GM20431 (cell line): ENCODE data around the gene IFNB1.

Experiments used
- in situ Hi-C: fragments of 300-500 bp; cut with MseI, MboI; formaldehyde crosslinking; loops from one replicate; pipeline ENCODE4 v1.15.0; 2020; ENCODE audit warnings: low sequenced_read_pairs; ENCODE audit not compliant: unreplicated experiment

Gene IFNB1

DNA sequence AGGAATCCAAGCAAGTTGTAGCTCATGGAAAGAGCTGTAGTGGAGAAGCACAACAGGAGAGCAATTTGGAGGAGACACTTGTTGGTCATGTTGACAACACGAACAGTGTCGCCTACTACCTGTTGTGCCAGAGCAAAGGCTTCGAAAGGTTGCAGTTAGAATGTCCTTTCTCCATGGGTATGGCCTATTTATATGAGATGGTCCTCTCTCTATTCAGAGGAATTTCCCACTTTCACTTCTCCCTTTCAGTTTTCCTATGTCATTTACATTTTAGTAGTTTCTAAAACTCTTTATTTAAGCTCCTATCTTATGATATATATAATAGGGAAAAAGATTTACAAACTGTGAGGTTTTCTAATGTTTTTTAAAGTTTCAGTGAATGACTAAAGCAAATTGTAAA lies at the start of gene IFNB1:
Gene IFNB1 (minus strand): TSS at position 162 of the 400 bp plus-strand sequence. CDS start 73 bp downstream, at position 89.
- in situ Hi-C loops, result no loop called here

DNA sequence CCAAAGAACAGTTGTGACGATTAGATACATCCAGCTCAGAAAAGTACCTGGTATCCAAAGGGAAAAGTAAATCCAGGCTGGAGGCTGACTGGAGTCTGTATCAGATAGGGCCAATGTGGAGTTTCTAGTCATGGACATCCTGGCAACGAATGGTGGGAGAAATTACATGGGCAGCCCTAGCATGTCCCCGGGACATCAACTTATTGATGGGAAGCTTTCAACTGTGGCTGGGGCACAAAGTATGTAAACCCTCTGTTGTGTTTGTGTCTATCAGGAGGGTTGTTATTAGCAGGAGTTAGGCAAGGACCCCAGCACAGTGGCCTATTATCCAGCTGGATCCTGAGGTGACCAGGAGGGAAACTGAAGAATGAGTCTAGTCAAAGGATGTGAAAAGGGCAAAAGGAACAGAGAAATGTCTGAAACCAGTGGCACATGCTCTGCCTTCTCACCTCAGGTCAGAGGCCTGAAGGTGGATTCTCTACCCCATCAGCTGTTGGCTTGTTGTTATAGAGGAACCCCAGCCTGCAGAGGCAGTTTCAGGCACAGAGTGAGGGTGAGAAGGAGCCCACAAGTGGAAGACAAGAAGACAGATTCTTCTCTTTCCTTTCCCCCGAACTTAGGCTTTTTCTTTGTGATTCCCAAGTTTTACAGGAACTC lies 44.0 kb upstream of the IFNB1 start:
- in situ Hi-C loops, result loop anchor here (25.0 kb wide), 1 partner anchor 1659 kb away; no protein-coding TSS in a partner anchor

DNA sequence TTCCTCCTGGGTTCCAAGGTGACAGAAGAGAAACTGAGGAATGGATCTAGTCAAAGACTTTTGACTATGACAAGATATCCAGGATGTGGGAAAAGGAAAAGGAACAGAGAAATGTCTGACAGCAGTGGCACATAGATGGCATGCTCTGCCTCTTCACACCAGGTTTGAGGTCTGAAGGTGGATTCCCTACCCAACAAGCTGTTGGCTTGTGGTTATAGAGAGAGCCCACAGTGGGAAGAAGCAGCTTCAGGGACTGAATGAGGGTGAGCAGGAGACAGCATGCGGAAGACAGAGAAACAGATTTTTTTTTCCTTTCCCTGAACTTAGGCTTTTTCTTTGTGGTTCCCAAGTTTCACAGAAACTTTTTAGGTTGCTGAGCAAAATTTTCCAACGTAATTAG lies 43.3 kb upstream of the IFNB1 start:
- in situ Hi-C loops, result loop anchor here (25.0 kb wide), 1 partner anchor 1659 kb away; no protein-coding TSS in a partner anchor

DNA sequence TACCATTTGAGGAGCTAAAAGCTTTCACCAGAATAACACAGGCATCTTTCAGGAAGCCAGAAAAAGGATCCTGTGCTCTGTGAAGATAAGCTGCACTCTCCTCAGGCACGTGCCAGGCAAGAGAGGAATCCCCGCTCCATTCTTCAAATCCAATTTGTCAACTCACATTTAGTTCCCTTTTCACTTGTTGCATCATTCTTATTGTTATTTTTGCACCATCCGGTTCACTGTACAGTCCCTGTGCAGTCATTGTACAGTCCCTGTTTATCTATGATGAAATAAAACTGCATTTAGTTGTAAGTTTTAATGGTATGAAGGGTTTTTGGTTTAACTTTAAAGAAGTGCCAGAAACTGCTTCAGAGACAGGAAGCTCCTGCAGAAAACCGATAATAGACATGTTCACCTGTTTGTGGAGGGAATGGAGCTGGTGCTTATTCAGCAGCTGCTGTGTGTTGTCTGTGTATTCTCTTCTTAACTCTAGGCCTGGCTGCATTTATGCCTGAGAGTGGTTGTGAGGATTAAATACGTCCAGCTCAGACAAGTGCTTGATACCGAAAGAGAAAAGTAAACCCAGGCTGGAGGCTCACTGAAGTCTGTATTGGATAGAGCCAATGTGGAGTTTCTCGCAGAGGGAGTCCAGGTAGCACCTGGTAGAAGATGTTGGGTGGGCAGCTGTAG lies 41.5 kb upstream of the IFNB1 start:
- in situ Hi-C loops, result loop anchor here (25.0 kb wide), 1 partner anchor 1657 kb away; no protein-coding TSS in a partner anchor

DNA sequence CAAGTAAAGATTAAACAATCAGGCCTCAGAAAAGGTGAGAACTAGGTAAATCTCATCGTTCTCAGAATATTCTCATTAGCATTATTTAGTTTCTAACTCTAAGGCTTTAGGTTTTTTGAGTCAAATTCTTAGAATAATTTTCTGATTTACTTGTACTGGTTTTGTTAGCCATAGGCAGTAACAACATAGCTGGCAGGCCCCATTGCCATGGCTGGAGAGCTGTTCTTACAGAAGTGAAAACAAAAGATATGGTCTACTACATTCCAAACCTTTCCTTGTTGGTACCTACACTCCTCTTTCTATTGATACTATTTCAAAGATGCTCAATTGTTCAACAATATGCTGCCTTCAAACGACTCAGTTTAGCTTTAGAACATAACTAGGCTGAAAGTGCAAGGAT lies 36.6 kb upstream of the IFNB1 start:
- in situ Hi-C loops, result loop anchor here (25.0 kb wide), 1 partner anchor 1652 kb away; no protein-coding TSS in a partner anchor

DNA sequence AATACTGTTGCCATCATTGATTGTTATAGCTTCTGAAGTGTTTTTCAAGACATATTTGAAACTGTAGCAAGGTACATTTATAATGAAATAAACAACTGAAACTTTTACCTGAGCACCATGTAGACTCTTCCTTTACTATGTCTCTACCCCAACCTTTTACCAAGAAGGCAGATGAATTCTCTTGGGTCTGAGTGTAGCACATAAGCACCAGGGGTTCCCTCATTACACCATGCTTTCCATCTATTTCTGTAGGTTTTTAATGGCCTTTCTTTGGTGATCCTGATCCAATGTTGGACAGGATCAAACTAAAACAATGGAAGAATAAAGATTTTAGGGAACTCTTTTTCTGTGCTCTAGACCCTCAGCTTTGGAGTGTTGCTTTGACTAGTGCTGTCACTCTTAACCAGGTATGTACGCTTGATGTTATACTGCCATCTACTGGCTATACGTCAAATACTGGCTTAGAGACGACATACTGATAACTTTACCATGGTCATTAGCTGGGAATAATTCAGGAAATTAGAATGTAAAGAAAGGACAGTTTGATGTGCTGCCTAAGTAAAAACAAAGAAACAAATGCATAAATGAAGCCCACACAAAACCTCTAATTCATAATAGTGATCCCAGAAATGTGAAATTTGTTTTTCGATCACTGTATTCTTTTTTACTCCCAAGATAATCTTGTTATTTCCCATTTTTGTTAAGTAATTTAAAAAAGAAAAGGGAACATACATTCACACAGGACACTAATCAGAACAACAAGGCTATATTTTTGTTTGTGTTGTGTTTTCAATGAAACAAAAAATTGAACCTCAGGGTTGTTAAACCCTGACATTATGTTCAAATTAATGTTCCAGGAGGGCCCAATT lies 33.2 kb upstream of the IFNB1 start:
- in situ Hi-C loops, result loop anchor here (25.0 kb wide), 1 partner anchor 1649 kb away; no protein-coding TSS in a partner anchor

DNA sequence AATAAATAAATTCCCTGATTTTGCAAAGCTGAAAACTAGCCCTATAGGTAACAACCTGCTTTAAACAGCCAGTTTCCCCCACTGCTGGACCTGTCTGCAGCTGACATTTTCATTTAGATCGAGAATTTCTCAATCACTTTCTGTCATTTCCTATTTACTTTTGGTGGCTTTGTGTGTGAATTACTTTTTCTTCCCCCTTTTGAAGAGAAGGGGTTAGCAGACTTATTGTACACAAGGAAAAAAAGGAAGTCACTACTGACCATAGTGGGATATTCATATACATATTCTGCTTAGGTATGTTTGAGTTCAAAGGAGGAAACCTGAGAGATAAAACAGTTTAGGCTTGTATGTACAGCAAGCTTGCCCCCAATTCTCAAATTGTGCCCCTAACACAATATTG lies 27.0 kb upstream of the IFNB1 start:
- in situ Hi-C loops, result loop anchor here (25.0 kb wide), 1 partner anchor 1642 kb away; no protein-coding TSS in a partner anchor

DNA sequence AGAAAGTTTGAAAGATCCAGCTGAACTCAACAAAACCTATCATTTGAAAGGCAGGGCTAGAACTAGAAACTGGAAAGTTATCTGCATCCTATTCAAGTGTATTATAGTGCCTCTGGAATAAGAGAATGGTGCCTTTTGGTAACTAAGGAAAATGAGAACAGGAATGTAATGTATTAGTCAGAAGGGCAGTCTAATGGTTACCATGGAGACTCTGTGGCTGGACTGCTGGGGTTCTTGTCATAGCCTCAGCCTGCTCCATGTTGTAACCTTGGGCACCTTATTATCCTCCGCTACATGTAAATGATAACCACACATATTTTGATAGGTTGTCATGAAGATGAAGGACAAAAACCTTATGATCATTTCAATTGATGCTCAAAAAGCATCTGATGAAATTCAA lies 24.6 kb upstream of the IFNB1 start:
- in situ Hi-C loops, result loop anchor here (25.0 kb wide), 1 partner anchor 1640 kb away; no protein-coding TSS in a partner anchor

DNA sequence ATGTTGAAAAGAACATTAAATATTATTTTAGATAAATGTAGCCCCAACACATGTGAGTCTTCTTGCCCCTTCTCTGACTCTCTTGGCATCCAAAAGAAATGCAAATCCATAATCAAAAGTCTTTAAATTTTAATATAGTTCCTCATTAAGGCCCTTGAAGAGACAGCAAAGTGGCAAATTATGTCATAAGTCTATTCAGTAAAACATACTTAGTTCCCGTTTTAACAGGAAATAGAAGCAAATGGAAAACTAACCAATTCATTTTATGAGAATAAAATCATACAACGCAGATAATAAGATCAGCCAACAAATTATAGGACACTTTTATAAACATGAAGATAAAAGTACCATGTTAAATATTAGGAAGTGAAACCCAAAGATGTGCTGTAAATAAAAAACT lies 20.1 kb upstream of the IFNB1 start:
- in situ Hi-C loops, result no loop called here

DNA sequence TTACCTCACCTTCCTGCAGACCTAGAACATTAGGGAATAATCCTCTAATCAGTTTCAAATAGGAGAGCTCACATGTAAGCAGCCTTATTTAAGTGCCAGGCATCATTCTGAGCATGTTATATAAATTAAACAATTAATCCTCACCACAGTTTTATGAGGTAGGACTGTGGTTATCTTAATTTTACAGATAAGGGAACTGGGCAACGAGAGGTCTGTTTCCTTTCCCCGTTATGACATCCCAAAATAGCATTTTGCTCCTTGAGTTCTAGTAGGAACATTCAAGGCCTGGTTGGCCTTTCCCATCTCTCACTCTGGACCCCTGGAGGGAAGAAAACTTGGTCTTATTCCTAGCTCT lies 19.1 kb upstream of the IFNB1 start:
- in situ Hi-C loops, result no loop called here

DNA sequence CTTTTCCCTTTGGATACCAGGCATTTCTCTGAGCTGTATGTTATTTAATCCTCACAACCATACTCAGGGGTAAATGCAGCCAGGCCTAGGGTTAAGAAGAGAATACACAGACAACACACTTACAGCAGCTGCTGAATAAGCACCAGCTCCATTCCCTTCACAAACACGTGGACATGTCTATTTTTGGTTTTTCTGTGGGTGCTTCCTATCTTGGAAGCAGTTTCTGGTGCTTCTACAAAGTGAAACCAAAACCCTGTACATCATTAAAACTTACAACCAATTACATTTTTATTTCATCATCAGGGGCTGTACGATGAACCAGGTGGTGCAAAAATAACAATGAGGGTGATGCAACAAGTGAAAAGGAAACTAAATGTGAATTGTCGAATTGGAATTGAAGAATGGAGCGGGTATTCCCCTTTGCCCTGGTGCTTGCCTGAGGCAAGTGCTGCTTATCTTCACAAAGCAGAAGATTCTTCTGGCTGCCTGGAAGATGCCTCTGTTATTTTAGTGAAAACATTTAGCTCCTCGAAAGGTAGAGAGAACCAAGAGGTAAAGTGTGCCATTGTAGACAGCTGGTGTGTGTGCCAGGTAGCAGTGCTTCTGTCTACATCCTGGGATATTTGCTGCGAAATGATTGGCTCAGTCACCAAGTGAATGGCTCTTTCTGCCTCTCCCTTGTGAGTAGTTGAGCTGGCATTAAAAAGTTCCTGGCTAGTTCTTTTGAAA lies 18.6 kb upstream of the IFNB1 start:
- in situ Hi-C loops, result no loop called here

DNA sequence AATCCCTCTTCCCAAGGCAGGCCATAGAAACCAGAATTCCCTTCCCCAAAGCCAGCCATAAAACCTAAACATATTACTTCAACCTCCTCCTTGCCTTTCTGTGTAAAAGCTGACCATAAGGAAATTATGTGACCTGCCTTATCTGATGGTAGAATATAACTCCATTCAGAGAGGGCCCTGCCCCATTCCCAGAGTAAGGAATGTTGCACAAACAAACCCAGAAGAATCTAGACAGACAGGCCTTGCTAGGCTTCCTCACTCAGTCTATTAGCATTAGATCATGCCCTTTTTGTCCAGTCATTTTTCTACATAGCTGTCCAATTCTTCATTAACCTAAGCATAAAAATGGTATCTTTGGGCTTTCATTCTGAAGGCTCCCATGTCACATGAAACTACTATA lies 17.8 kb upstream of the IFNB1 start:
- in situ Hi-C loops, result no loop called here

DNA sequence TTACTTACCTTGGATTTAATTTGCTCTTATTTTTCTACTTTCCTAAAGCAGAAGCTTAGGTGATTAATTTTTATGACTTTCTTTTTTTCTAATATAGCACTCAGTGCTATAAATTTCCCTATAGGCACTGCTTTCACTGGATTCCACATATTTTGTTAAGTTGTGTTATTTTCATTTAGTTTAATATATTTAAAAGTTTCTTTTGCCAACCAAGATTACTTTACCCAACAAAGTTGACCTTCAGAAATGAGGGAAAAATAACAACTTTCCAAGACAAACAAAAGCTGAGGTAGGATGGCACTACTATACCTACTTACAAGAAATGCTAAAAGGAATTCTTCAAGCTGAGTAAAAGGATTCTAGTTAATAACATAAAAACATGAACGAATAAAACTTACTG lies 8.8 kb upstream of the IFNB1 start:
- in situ Hi-C loops, result no loop called here

DNA sequence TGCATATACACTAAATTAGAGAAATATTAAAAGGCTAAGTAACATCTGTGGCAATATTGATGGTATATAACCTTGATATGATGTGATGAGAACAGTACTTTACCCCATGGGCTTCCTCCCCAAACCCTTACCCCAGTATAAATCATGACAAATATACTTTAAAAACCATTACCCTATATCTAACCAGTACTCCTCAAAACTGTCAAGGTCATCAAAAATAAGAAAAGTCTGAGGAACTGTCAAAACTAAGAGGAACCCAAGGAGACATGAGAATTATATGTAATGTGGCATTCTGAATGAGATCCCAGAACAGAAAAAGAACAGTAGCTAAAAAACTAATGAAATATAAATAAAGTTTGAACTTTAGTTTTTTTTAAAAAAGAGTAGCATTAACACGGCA lies 7.3 kb upstream of the IFNB1 start:
- in situ Hi-C loops, result no loop called here

DNA sequence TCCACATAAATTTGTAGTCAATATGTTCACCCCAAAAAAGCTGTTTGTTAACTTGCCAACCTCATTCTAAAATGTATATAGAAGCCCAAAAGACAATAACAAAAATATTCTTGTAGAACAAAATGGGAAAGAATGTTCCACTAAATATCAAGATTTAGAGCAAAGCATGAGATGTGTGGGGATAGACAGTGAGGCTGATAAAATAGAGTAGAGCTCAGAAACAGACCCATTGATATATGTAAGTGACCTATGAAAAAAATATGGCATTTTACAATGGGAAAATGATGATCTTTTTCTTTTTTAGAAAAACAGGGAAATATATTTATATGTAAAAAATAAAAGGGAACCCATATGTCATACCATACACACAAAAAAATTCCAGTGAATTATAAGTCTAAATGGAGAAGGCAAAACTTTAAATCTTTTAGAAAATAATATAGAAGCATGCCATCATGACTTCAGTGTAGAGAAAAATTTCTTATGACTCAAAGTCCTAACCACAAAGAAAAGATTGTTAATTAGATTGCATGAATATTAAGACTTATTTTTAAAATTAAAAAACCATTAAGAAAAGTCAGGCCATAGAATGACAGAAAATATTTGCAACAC lies 6.6 kb upstream of the IFNB1 start:
- in situ Hi-C loops, result no loop called here

DNA sequence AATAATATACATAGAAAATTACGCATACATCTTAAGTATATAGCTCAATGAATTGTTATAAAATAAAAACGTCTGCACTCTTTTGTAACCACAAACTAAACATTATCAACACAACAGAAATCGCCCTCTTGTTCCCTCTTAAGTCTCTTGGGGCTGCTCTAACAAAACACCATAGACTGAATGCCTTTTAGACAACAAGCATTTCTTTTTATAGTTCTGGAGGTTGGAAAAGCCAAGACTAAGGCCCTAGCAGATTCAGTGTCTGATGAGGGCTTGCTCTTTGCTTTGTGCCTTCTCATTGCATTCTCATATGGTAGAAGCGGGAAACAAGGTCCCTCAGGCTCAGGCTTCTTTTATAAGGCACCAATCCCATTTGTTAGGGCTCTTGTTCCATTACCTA lies 4.9 kb upstream of the IFNB1 start:
- in situ Hi-C loops, result no loop called here

DNA sequence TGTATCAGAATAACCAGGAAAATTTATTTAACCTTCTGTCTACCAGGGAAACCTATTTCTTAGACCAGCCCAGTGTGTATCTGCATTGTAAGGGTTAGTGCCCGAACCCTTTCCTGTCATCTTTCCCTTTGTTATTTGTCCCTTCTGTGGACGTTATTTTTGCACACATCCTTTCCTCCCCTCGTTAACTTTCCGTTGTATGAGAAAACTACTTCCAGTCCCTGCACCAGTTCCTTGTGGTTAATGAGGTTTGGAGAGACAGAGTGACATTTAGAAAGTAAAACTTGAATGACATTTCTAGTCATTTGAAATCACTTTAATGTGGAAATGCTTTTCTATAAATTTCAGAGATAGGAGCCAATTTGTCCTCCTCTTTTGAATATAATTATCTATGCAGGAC lies 4.3 kb upstream of the IFNB1 start:
- in situ Hi-C loops, result no loop called here

DNA sequence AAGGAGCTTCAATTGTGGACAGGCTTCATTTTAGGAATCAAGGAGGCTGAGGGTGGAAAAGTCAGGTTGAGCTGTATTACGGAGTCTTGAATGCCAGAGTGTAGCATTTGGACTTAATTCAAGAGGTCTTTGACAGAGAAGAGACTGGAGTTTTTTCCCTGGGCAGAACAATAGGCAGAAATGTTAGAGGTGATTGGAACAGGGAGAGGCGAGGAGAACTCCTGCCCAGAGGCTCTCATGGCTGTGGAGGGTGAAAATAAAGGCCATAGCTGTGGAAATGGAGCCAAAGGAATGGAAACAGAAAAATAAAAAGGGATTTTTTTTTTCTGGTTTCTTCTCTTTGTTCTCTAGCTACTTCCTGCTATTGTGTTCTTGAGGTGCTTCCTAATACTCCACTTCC lies 3.7 kb upstream of the IFNB1 start:
- in situ Hi-C loops, result no loop called here

DNA sequence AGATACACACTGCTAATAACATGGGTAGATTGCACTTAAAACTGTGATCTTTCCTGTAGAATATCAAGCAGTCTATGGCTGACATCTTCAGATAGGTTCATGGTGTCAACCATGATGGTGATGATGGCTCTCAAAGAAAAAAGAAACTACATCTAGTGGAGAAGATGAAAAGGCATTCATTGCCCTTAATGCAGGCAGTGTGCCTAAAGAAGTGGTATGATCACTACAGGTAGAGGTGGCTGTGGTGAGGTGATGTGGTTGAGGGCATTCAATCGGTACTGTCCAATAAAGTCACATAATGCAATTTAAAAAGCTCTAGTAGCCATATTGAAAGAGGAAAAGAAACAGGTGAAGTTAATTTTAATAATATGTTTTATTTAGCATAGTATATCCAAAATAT lies 3.1 kb upstream of the IFNB1 start:
- in situ Hi-C loops, result no loop called here

DNA sequence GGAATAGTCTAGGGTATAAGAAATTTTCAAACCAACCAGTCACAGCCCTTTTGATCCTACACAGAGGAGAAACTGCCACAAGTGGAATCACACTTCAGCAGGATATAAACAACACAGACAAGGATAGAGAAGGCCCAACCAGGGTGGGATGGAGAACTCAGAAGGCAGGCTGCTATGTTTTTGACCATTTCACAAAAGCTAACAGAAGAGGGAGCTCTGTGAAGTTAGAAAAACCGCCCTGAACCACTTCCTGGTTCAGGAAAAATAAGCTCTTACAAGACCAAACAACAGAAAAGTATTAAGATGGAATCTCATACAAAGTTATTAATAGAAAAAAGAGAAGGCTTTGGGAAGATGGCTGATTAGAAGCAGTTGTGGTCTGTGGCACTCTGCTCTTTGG lies 960 bp upstream of the IFNB1 start:
- in situ Hi-C loops, result no loop called here
